ENCODE data around the gene OR10G4. TPM values are rescaled to one million over a fixed set of nuclear protein-coding genes. Genes with fewer than 3 reads are reported as not detected.

The OR10G4 gene
- total RNA-seq, 1 donor = not detected

DNA sequence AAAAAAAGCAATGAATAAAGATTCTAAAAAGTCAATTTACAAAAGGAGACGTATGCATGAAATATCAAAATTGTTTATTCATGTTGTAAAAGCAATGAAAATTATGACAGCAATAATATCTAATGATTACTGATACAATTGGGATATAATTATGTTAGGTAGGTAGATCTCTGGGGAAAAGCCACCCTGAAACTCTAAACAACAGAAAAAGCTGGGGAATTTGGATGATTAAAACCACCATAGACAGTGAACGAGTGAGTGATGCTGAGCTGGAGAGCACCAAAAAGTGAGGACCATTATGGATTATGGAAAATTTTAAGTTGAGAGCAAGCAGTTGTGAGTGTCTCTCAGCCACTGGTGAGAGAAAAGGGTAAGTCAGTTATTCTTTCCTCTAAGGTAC is 13.7 kb downstream of the OR10G4 start, which contains the start of gene OR10G8:
Gene OR10G8, plus strand, starts transcription at position 301 of the 400 bp plus-strand sequence. CDS start 2,825 bp downstream, outside the sequence.
- TF ChIP-seq, protein P1, sequence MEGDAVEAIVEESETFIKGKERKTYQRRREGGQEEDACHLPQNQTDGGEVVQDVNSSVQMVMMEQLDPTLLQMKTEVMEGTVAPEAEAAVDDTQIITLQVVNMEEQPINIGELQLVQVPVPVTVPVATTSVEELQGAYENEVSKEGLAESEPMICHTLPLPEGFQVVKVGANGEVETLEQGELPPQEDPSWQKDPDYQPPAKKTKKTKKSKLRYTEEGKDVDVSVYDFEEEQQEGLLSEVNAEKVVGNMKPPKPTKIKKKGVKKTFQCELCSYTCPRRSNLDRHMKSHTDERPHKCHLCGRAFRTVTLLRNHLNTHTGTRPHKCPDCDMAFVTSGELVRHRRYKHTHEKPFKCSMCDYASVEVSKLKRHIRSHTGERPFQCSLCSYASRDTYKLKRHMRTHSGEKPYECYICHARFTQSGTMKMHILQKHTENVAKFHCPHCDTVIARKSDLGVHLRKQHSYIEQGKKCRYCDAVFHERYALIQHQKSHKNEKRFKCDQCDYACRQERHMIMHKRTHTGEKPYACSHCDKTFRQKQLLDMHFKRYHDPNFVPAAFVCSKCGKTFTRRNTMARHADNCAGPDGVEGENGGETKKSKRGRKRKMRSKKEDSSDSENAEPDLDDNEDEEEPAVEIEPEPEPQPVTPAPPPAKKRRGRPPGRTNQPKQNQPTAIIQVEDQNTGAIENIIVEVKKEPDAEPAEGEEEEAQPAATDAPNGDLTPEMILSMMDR (IDR thresholded peaks at IDR 0.05; ENCODE audit: insufficient read depth, low read depth, low read length) = no peak
- no peak within 1 kb of the TSS for H3K4me3 ChIP-seq (ENCODE audit: low read depth, low read length)
- no peak for DNase-seq (ENCODE audit: low read depth)

DNA sequence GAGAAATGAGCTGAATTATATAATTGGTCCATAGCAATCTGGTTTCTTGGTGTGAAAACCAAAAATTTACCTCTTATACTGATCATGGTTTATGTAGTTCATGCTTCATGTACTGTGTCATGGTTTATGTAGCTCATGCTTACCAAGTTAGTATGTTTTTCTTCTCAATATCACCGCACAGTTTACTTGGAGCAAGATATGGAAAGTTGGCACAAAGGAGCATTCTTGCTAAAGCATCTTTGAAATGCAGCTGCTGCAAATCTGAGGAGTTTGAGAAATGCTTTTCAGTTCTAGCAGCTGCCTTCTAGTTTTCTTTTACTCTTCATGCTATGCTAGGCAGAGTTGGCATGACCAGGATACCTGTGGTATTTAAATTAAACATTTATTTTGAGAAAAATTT is 23.9 kb downstream of the OR10G4 start:
- no peak for DNase-seq (ENCODE audit: low read depth)
- H3K4me3 ChIP-seq (ENCODE audit: low read depth, low read length) = no peak overlapping the region
- TF ChIP-seq, protein P1 (IDR thresholded peaks at IDR 0.05; ENCODE audit: insufficient read depth, low read depth, low read length) = no peak

DNA sequence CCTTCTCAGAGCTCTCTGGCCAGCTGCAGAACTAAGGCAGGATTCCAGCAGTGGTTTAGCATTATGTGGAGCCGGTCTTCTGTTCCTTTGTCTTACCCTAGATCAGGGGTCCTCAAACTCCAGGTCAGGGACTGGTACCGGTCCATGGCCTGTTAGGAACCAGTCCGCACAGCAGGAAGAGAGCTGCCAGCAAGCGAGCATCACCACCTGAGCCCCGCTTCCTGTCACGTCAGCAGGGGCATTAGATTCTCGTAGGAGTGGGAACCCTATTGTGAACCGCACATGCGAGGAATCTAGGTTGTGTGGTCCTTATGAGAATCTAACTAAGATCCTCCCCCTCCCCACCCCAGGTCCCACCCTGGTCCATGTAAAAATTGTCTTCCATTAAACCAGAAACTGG is 26.8 kb downstream of the OR10G4 start:
- H3K4me3 ChIP-seq (ENCODE audit: low read depth, low read length) = no peak overlapping the region
- TF ChIP-seq, protein P1 (IDR thresholded peaks at IDR 0.05; ENCODE audit: insufficient read depth, low read depth, low read length) = no peak
- no peak for DNase-seq (ENCODE audit: low read depth)

DNA sequence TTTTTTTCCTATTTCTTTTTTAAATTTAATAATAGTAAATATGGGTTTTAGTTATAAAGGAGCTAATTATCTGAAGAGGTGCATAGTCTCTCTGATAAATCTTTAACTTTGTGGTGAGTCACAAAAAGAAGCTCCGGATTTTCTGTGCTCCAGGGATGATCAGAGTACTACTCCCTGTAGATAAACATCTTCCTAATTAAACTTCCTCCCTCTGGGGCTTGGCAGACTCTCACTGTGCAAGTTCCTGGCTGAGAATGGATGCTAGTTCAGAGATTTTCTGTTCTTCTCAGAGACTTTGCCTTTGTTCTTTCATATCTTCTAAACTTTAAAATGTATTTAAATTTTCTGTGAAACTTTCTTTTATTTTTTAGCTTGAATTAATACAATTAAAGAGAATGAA is 28.5 kb downstream of the OR10G4 start, which contains the start of gene OR10G7:
Gene OR10G7, minus strand, starts transcription at position 72 of the 400 bp plus-strand sequence. CDS start 2,324 bp downstream, outside the sequence.
- no peak within 1 kb of the TSS for H3K4me3 ChIP-seq (ENCODE audit: low read depth, low read length)
- DNase-seq (ENCODE audit: low read depth) = no peak
- TF ChIP-seq, protein P1 (IDR thresholded peaks at IDR 0.05; ENCODE audit: insufficient read depth, low read depth, low read length) = no peak

DNA sequence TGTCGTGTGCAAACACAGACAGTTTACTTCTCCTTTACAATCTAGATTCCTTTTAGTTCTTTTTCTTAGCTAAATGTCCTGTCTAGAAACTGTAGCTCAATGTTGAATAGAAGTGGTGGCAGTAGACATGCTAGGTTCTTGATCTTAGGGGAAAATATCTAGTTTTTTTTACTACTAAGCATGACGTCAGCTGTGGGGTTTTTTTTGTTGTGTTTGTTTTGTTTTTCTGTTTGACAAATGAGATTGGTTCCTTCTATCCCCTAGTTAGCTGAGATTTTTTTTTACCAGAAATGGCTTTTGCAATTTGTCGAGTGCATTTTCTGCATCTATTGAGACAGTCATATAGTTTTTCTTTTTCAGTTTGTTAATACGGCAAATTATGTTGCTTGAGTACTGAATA is 30.6 kb downstream of the OR10G4 start:
- DNase-seq (ENCODE audit: low read depth) = no peak
- TF ChIP-seq, protein P1 (IDR thresholded peaks at IDR 0.05; ENCODE audit: insufficient read depth, low read depth, low read length) = no peak
- H3K4me3 ChIP-seq (ENCODE audit: low read depth, low read length) = no peak overlapping the region

DNA sequence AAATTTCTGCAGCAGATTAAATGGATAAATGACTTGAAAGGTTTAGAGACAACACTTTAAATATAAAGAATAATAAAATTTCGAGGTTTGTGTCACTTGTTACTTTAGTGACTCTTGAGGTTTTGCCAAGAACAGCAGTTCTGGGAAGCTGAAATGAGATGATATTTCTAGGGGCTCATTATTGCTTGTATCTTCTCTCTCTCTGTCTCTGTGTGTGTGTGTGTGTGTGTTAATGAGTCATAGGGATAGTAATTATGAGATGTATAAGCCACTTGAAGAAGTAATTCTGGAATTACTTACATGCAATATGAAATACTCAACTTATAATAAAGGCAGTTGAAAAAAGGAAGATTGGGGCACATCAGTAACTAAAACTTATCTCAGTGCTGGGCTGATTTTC is 38.0 kb downstream of the OR10G4 start:
- no peak overlapping the region for H3K4me3 ChIP-seq (ENCODE audit: low read depth, low read length)
- no peak for DNase-seq (ENCODE audit: low read depth)
- TF ChIP-seq, protein P1 (IDR thresholded peaks at IDR 0.05; ENCODE audit: insufficient read depth, low read depth, low read length) = no peak

DNA sequence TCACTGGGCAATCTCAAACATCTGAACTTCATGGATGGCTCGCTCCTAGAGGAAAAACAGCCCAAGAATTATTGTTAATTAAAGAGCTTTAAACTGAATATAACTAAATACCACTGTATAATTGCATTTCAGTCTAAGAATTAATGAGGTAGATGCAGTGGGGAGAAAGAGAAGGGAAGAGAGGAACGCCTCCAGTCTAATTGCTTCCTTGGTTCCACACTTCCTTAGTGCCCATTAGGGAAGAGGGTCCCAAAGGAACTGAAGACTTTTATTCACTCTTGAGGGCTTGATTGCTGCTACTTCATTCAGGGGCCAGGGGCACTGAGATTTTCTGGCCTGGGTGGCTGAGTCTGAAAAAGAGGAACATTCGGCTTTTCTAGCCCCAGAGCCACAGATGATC is 40.2 kb downstream of the OR10G4 start:
- TF ChIP-seq, protein P1 (IDR thresholded peaks at IDR 0.05; ENCODE audit: insufficient read depth, low read depth, low read length) = no peak
- no peak for DNase-seq (ENCODE audit: low read depth)
- H3K4me3 ChIP-seq (ENCODE audit: low read depth, low read length) = no peak overlapping the region

Measured in fibroblast of villous mesenchyme (primary cell).